ENCODE results near the gene NPM3.

Gene NPM3

GRCh38 chr10:101774589-101775272 lies 8.5 kb downstream of the NPM3 start:
- DNase-seq (ENCODE audit: low spot score): no peak

DNA sequence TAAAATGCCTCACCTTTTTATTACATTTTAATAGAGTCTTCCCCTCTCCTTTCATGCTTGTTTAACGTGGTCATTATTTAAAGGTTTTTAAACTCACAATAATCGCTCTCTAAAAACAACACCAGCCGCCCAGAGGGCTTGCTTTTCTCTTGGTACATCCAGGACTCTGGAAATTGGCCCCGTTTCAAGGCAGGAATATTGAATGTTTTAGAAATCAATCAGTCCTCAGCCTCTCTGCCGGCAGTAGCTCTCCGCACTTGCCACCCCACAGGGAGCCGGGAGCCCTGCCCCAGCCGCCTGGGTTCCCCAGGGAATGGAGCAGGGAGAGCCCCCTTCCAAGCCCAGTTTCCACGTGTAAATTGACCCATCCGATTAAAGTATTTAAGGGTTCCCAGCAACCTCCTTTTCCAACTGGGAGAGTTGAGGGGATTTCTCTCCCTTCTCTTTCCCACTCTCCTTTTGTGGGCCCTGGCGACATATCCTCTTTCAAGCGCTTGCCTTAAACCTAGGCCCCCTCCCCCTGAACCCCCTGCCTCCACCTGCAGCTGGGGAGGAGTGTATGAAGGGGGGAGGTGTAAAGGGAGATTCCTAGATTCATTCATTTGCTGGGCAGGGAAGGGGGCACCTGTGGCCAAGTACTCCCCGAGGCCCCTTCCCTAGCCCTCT lies 9.2 kb downstream of the NPM3 start:
- DNase-seq (ENCODE audit: low spot score): no peak

GRCh38 chr10:101772895-101773761 lies 10.1 kb downstream of the NPM3 start:
- DNase-seq (ENCODE audit: low spot score): no peak

DNA sequence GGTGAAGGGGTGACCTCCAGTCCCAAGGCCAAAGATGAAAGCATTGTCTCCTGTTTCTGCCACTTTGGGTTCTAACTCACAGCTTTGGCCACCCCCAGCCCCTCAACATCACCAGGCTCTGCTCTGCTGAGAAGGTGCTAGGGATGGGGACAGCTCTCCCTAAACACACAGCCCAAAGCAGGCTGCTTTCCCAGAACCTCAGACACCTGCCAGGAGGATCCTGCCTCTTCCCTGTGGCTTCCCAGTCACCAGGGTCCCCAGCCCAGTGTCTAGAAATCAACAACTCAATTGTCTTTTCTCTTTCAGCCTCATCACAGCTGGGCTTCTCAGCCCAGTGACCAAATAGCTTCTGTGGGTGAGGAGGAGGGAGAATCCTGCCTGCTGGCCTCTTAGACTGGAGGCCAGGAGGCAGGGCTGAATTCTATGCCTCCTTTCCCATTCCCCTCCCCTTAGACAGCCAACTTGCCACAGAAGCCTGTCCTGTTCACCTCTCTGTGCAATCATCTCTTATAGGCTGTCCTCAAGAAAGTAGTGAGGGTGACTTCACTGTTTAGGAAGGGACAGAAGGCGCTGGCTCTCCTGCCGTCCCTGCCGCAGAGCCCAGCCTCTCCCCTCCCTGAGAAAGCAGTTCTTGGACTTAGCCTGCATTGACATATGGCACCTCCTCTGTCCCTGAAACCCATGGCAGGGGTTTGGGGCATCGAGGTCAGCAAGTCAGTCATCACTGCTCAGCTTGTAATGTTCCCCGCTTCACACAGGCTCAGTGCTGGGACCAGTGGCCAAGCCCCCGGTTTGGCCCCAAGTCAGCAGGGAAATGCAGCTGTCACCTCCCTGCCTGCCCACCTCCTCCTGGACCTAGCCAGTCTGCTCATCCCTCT lies 11.0 kb downstream of the NPM3 start:
- no peak for DNase-seq (ENCODE audit: low spot score)

DNA sequence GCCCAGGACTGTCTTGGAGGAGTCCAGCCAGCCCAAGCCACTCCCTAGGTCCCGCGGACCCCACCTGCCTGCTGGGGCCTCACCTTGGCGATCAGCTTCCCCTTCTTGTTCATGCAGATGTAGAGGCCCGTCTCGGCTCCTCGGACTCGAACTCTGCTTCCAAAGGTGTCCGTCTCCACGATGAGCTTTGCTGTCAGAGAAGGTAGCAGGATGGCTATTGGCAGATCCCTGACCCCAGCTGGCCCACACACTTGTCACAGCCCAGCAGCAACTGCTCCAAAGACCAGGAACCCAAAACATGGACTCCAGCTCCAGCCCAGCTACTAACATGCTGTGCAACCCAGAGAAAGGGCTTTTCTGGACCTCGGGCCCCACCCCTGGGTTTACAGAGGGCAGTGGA lies 11.9 kb downstream of the NPM3 start:
- DNase-seq (ENCODE audit: low spot score): no peak

DNA sequence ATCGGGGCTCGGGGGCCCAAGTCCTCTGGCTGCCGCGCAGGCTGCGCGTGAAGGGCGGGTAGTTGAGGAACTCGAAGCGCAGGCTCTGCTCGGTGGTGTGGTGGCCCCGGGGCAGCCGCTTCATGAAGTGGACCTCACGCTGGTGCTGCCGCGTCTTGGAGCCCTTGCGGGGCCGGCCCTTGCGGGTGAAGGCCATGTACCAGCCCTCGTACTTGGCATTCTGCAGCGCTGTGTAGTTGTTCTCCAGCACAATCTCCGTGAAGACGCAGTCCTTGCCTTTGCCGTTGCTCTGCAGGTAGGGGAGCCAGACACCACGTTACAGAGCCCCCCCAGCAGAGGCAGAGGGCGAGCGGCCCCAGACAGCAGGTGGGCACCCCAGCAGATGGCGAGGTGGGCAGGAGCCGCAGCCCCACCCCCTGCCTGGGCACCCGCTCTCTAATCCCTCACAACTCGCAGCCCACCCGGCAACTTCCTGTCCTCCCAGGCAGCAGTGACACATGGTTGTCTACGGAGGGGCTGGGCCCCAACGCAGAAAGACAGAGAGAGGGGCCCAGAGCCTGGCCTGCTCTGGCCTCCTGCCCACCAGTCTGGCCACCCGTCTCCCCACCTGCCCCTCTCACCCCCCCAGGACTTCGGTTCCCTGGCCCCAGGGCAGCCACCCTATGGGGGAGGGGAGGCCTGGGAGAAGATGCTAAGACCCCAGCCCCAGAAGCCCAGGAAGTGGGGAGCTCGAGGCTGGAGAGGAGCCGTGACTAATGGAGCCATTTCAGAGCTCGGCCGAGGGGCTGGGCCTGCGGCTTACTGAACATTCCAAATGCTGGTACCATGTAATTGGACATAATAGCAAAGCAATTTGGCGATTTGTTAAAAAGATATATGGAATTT lies 12.7 kb downstream of the NPM3 start:
- DNase-seq (ENCODE audit: low spot score): no peak

DNA sequence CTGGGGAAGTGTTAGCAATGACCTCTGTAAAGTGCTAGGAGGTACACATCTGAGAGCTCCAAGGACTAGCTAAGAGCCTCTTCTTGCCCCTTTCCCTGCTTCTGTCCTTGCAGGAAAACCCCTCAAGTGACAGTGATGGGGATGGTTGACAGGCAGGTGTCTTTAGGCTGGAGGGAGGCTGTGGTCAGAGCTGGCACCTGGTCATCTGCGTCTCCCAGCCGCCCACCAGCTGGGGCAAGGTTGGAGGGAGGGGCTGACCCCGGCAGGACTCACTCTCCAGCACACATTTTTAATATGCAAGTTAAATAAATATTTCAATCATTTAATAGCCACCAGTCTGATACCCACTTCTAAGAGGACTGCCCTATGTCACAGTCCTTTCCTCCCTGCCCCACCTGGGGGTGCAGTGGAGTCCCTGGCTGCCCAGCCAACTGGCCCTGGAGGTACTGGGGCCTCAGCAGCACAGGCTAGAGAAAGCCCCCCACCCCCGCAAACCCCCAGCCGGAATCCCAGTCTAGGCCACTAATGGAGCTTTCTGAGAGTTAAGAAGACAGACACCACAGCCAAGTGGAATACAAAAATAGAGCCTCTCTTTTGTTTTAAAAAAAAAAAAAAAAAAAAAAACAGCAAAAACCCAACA lies 13.6 kb downstream of the NPM3 start:
- DNase-seq (ENCODE audit: low spot score): no peak

GRCh38 chr10:101768791-101769170 lies 14.5 kb downstream of the NPM3 start:
- no peak for DNase-seq (ENCODE audit: low spot score)

- no peak for DNase-seq (ENCODE audit: low spot score)
Observed at GRCh38 chr10:101767966-101768790, 15.1 kb downstream of the NPM3 start.

- DNase-seq (ENCODE audit: low spot score): no peak
Observed at GRCh38 chr10:101767600-101767945, 15.7 kb downstream of the NPM3 start.

DNA sequence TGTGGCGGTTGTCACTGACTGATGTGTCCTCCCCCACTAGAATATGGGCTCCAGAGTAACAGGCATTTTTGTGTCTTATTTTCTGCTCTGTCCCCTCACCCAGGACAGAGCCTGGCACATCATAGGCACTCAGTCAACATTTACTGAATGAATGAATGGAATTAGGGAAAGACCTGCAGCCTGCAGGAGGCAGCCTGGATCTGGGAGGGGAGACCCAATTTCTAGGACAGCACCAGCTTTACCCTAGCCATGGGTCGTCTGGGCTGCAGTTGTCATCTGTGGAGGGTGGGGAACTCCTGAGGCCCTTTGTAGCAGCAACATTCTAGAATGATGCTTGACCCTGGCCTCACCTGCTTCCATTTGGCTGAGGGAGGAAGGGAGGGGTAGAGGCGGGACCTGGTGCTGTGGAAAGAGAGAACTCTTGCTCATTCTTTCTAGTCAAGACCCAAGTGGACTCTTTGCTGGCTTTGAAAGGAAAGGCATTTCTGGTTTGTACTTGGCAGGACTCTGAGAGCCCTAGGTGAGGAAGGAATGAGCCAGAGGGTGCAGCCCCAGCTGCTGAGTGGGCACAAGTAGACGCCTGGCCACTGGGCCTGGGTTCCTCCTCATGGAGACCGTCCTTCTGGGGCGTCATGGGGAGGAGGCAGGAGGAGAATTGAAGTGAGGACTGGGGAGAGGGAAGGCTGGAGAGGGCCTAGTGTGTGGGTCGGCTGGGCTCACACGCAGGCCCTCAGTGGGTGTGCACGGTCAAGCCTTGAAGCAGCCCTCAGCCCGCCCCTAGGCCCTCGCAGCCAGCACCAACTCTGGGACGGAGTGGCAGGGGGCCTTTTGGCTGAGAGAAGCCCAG lies 16.3 kb downstream of the NPM3 start:
- DNase-seq (ENCODE audit: low spot score): no peak

- DNase-seq (ENCODE audit: low spot score): no peak
Observed at GRCh38 chr10:101766306-101766705, 16.9 kb downstream of the NPM3 start.

- no peak for DNase-seq (ENCODE audit: low spot score)
Observed at GRCh38 chr10:101763141-101763846, 20.0 kb downstream of the NPM3 start.

- no peak for DNase-seq (ENCODE audit: low spot score)
Observed at GRCh38 chr10:101762736-101763135, 20.5 kb downstream of the NPM3 start.

DNA sequence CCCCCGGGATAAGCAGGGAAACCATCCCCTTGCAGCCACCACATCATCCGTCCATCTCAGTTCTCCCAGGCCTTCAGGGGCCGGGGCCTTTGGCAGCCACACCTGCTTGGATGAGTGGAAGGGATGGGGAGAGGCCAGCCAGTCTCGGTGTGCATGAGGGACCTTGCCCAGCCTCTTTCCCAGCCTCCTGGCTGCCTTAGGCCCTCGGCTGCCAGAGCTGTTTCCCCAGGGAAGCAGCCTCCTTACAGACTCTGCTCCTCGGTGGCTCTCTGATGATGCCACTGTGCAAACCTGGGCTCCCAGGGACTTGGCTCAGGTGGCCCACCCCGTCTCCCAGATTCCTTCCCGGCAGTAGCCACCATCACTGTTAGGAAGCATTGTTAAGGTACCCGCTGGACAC lies 22.0 kb downstream of the NPM3 start:
- DNase-seq (ENCODE audit: low spot score): no peak

GRCh38 chr10:101760510-101760909 lies 22.7 kb downstream of the NPM3 start:
- no peak for DNase-seq (ENCODE audit: low spot score)

GRCh38 chr10:101759309-101760247 lies 23.7 kb downstream of the NPM3 start:
- no peak for DNase-seq (ENCODE audit: low spot score)
